Fibroblast of skin of right biceps (primary cell): Measurements from ENCODE around the gene RPL13A.
"Not testable (repeated sequence)": the region's sequence is repeated elsewhere in the genome, so short reads cannot be mapped to it uniquely, and the experiment has no call there.

Experiments used
- DNase-seq: peaks from one replicate; pipeline ENCODE4 v3.0.0-alpha.2; 2013

RPL13A gene

DNA sequence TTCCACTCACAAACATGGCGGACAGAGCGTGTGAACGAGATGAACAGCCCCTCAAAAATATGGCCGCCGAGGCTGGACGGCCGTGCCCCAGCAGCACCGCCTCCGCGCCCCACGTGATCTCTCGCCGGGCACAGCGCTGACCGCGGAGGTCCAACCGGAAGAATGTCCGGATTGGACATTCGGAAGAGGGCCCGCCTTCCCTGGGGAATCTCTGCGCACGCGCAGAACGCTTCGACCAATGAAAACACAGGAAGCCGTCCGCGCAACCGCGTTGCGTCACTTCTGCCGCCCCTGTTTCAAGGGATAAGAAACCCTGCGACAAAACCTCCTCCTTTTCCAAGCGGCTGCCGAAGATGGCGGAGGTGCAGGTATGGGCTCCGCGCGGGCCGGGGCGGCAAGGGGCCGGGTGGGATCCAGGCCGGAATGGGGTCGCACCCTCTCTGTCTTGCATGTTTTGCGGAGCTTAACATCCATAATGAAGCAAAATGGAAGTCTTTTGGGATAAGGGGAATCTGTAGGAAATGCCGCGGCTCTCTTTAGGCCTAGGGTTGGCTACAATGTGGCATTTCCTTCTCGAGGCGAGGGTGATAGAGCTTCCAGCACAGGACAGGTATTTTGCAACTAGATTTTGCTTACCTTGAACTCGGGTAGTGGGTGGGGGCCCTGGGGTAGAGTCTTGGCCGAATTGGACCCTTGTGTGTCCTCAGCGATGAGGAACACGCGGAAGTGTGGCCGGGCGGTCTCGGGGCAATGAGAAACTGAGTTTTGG is at the start of gene RPL13A:
TSS of gene RPL13A (plus strand) at position 332 of the 769 bp plus-strand sequence. CDS start at position 354, 22 bp downstream.
- DNase-seq = peak; percentile 99

DNA sequence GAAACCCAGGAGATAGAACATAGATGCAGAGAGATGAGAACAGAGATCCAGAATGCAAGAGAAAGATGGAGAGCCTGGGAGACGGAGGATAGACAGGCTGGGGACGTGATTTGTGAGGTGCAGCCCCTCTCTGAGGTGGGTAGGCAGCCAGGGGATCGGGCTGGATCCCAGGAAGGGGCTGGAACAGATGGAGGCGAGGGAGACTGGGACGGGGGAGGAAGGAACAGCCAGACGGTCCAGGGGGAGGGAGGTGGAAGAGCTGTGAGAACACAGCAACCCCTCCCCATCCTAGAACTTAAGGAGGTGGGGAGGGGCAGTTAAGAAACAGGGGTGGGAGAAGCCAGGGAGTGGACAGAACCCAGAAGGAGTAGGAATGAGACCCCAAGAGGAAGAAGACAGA is 49.1 kb upstream of the RPL13A start:
- no peak for DNase-seq

DNA sequence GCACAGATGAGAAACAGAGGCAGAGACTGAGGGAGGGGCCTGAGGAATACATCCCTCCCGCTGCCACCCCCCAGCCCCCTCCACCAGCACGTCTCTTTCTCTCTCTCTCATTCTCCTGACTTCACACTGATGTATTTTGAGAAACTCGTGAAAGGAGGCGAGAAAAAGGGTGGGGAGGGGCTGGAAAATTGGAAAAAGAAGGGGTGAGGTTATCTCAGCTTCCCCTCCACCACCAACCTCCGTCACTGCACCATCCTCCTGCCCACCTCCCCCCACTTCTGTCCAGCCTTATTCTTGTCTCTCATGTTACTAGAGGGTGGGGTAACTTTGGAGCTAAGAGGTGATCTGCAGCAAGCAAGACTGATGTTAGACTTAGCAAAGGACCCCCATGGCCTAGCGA is 47.6 kb upstream of the RPL13A start:
- no peak for DNase-seq

GRCh38 chr19:49440439-49441209 is 46.8 kb upstream of the RPL13A start:
- no peak for DNase-seq

DNA sequence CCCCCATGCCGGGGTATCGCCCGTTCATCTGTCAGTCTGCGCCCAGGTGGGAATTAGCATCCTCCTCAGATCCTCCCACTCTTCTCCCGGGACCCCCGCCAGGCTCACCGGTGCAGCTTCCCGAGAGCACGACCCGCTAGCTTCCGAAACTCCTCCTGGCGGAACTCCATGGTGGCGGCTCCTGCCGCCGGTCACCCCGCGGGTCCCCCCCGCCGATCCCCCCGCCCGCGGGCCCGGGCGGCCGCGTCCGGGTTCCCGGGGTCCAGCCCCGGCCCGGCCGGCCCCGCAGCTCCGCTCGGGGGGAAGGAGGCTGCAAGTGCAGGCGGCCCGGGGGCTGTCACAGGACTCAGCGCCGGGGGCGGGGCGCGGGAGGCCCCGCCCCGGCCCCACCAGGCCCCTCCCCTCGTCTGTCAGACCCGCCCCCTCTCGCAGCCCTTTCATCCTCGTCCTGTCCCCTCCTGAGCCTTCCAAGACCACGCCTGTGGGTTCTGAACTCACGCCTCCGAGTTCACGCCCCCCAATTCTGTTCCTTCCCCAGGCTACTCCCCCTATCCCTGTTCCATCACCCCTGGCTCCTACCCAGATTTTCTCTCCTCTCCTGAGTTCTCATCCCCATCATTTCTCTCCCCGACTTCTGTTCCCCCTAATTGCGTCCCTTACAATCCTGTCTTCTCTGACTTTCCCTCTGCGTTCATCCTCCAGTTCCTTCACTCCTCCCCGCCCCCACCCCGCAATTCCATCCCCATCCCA is 46.0 kb upstream of the RPL13A start, which contains the start of gene SLC17A7:
TSS of gene SLC17A7 (minus strand) at position 318 of the 750 bp plus-strand sequence. CDS start at position 170, 148 bp downstream.
- peak; percentile 7 for DNase-seq

- no peak for DNase-seq
Measured at GRCh38 chr19:49441960-49442350, 45.5 kb upstream of the RPL13A start.

DNA sequence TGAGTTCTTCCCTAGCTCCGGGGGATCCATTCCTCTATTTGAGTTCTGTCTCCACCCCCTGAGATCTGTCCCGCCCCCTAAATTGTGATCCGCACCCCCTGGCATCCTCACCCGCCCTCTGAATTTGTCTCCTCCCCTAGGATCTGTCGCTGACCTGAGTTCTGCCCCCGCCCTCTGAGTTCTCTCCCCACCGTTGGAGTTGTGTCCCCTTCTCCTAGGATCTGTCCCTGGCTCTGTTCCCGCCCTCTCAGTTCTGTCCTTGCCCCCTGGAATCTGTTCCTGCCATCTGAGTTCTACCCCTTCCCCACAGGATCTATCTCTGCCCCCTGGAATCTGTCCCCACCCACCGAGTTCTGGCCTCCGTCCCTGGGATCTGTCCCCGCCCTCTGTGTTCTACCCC is 45.1 kb upstream of the RPL13A start:
- DNase-seq = no peak

DNA sequence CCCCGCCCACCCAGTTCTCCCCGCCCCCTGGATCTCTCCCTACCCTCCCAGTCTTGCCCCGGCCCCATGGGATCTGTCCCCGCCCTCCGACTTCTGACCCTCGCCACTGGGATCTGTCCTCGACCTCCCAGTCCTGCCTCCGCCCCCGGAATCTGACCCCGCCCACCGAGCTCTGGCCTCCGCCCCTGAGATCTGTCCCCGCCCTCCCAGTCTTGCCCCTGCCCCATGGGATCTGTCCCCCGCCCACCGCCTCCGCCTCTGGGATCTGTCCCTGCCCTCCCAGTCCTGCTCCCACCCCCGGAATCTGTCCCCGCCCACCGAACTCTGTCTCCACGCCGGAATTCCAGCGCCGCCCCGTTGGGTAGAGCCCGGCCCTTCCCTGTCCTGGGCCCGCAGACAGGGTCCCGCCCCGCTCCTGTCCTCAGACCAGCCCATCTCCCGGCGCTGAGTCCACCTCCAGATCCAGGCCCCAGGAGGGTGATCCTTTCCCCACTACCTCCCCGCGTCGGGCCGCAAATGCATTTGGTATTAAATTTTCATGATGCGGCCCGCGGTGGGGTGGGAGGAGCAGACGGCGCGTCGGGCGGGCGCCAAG is 44.5 kb upstream of the RPL13A start:
- peak; percentile 89 for DNase-seq

DNA sequence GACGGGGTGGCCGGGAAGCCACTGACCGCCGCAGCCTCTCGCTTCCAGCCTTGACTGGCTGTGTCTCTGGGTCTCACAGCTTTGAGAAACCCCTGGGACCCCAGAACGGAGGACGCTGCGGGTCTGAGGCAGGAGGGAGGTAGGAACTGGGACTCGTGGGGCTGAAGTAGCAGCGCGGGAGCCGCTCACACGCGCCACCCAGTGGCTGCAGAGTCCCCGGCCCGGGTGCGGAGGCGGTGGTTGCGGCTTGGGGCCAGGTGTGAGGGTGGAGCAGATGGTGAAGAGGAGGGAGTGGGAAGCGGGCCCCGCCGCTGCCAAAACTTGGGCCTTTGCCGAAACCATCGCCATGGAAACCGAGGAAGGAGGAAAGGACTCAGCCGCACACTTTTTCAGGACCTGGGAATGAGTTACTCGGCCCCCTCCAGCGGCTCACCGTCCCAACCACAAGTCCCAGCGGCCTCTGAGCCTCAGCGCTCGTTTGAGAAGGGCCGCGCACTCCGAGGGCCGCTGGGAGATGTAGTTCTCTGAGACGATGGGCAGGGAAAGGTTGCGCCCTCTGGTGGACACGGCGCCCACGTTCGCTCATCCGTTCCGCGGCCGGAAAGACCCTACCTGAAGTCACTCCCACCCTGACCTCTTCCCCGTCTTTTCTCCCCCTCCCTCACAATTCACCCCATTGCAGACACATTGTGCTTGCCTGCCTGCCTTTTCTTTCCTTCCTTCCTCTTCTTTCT is 43.9 kb upstream of the RPL13A start:
- peak; percentile 95 for DNase-seq

DNA sequence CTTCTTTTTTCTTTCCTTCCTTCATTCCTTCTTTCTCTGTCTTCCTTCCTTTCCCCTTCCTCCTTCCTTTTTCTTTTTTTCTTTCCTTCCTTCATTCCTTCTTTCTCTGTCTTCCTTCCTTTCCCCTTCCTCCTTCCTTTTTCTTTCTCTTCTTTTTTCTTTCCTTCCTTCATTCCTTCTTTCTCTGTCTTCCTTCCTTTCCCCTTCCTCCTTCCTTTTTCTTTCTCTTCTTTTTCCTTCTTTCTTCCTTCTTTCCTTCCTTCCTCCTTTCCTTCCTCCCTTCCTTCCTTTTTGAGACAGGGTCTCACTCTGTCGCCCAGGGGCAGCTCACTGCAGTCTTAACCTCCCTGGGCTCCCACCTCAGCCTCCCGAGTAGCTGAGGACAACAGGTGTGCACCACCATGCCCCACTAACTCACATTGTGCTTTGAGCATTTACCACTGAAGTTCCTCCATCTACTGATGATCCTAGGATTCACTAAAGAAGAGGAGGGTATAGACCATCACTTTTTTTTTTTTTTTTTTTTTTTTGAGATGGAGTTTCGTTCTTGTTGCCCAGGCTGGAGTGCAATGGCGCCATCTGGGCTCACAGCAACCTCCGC is 43.2 kb upstream of the RPL13A start:
- not testable (repeated sequence) for DNase-seq

- no peak for DNase-seq
Measured at GRCh38 chr19:49445997-49446396, 41.4 kb upstream of the RPL13A start.

DNA sequence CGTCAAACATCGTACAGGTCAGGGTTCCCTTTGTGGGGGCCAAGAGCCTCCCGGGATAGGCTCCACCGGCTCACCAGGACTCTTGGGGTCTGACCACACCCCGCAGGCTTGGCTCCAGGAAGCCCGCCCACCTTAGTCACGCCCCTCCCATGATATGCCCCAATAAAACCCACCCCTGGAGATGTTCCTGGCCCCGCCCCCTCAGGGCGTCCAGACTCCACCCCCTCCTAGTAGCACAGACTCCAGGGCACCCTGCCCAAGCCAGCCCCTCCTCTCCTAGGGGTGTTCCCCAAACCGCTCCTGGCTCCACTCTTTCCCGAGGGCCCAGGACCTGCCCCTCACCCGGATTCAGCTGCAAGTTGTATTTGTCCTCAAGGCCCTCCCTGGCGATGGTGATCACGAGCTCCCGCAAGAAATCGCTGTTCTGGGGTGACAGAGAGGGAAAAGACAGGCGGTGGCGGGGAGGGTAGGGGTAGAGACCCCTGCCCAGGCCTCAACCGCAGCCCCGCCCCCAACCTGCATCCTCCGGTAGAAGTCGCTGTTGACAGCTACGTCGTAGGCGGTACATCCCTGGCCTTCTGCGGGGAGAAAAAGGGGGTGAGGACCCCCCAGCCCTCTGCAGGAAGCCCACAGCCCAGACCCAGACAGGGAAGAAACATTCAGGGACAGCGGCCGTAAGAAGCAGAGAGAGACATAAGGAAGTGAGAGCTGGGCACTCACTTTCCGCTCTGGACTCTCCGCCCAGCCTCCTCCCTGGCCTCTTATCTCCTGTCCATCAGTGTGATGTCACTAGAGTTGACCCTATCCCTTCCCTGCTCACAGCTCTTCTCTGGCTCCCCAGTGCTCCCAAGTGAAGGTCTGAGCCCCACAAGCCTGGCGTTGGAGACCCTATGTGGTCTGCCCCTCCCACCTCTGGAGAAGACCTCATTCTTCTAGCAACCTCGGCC is 39.6 kb upstream of the RPL13A start:
- peak; percentile 57 for DNase-seq

DNA sequence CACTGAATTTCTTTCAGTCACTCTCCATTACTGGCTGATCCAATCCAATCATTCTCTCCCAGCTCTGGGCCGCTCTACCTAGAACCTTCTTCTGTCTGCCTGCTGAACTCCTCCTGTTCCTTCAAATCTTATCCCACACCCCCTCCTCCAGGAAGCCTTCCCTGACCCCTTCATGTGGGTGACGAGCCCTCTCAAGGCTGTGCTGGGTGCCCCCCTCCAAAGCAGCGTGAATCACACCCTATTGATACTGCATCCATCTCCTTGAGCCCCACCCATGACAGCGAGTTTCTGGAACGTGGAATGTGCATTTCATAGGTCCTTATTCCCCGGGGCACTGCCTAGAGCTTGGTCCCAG is 39.0 kb upstream of the RPL13A start:
- DNase-seq = no peak

GRCh38 chr19:49450405-49450804 is 37.0 kb upstream of the RPL13A start:
- no peak for DNase-seq

DNA sequence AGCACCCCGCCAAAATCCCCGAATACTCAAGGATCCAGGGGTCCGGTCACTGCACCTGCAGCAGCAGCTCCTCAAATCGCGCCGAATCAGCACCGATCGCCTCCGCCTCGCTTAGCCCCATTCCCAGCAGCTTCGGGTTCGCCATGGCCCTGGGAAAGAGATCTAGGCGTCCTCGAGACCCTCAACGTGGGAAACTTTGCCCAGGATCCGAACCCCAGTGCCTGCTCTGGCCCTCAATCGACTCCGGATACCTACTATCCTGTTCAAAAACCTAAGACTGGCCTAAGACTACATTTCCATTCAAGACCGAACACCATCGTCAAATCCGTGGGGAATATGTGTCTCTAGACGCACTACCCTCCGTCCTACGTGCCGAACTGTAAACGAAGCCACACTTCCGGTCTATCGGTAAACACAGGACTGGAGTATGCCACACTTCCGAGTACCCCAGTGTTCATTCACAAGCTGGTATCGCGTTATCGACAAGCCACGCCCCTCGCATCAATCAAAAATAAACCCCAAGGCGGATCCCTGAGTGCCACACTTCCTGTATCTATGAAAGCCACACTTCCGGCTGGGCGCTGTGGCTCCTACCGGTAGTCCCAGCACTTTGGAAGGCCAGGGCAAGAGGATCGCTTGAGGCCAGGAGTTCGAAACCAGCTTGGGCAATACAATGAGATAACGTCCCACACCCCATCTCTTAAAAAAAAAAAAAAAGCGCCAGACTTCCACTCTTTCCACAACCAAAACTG is 35.8 kb upstream of the RPL13A start, which contains the start of gene PIH1D1:
TSS of gene PIH1D1 (minus strand) at position 385 of the 752 bp plus-strand sequence. CDS start at position 145, 240 bp downstream.
- peak; percentile 100 for DNase-seq

GRCh38 chr19:49453013-49453756 is 34.2 kb upstream of the RPL13A start, which contains the start of gene ALDH16A1:
Gene ALDH16A1 (plus strand): TSS chr19:49453225. CDS start chr19:49453332, 107 bp downstream.
- DNase-seq = peak; percentile 98

- no peak for DNase-seq
Measured at GRCh38 chr19:49453757-49454240, 33.6 kb upstream of the RPL13A start.

- no peak for DNase-seq
Measured at GRCh38 chr19:49455773-49456172, 31.6 kb upstream of the RPL13A start.

GRCh38 chr19:49456326-49456725 is 31.1 kb upstream of the RPL13A start:
- no peak for DNase-seq
